ENCODE data around the gene TAB3.
A peak's percentile ranks its signal among the peaks of the same experiment; 100 is the strongest.

The TAB3 gene

GRCh38 chrX:30816079-30816478 is 73.0 kb downstream of the TAB3 start:
- DNase-seq (ENCODE audit: low read depth), result no peak
- H3K4me3 ChIP-seq (ENCODE audit: low read depth, low read length), result no peak overlapping the region
- no peak for TF ChIP-seq MYC (IDR thresholded peaks at IDR 0.05; ENCODE audit: low read depth, low read length)
- no peak for TF ChIP-seq CTCF (IDR thresholded peaks at IDR 0.05; ENCODE audit: low read depth, low read length)
- no peak for TF ChIP-seq MAX (IDR thresholded peaks at IDR 0.05; ENCODE audit: low read depth, low read length)
- no peak for TF ChIP-seq POLR2A (IDR thresholded peaks at IDR 0.05; ENCODE audit: extremely low read depth, insufficient read length)

DNA sequence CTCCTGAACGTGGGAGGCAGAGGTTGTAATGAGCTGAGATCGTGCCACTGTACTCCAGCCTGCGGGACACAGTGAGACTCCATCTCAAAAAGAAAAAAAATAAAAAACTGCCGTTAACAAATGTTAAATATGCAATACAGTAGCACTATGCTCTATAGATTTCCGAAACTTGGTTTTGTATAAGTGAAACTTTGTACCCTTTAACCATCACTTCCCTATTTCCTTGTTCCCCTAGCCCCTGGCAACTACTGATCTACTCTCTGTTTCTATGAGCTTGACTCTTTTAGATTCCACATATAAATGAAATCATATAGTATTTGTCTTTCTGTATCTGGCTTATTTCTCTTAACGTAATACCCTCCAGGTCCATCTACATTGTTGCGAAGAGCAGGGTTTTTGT is 74.1 kb downstream of the TAB3 start:
- no peak for TF ChIP-seq CTCF (IDR thresholded peaks at IDR 0.05; ENCODE audit: low read depth, low read length)
- no peak for TF ChIP-seq MYC (IDR thresholded peaks at IDR 0.05; ENCODE audit: low read depth, low read length)
- no peak for TF ChIP-seq MAX (IDR thresholded peaks at IDR 0.05; ENCODE audit: low read depth, low read length)
- TF ChIP-seq POLR2A (IDR thresholded peaks at IDR 0.05; ENCODE audit: extremely low read depth, insufficient read length), result no peak
- DNase-seq (ENCODE audit: low read depth), result no peak

GRCh38 chrX:30812326-30812725 is 76.7 kb downstream of the TAB3 start:
- TF ChIP-seq POLR2A (IDR thresholded peaks at IDR 0.05; ENCODE audit: extremely low read depth, insufficient read length), result no peak
- no peak for TF ChIP-seq MYC (IDR thresholded peaks at IDR 0.05; ENCODE audit: low read depth, low read length)
- no peak overlapping the region for H3K4me3 ChIP-seq (ENCODE audit: low read depth, low read length)
- peak; percentile 25 for DNase-seq (ENCODE audit: low read depth)

More for the DNA sequence above, 74.1 kb downstream of the TAB3 start:
- H3K4me3 ChIP-seq (ENCODE audit: low read depth, low read length), result no peak overlapping the region

GRCh38 chrX:30806187-30806728 is 82.8 kb downstream of the TAB3 start:
- no peak overlapping the region for H3K4me3 ChIP-seq (ENCODE audit: low read depth, low read length)
- DNase-seq (ENCODE audit: low read depth), result no peak
- TF ChIP-seq MYC (IDR thresholded peaks at IDR 0.05; ENCODE audit: low read depth, low read length), result no peak
- no peak for TF ChIP-seq CTCF (IDR thresholded peaks at IDR 0.05; ENCODE audit: low read depth, low read length)
- TF ChIP-seq MAX (IDR thresholded peaks at IDR 0.05; ENCODE audit: low read depth, low read length), result no peak
- TF ChIP-seq POLR2A (IDR thresholded peaks at IDR 0.05; ENCODE audit: extremely low read depth, insufficient read length), result no peak

GRCh38 chrX:30804462-30804861 is 84.6 kb downstream of the TAB3 start:
- TF ChIP-seq CTCF (IDR thresholded peaks at IDR 0.05; ENCODE audit: low read depth, low read length), result no peak
- TF ChIP-seq MYC (IDR thresholded peaks at IDR 0.05; ENCODE audit: low read depth, low read length), result no peak
- no peak for TF ChIP-seq POLR2A (IDR thresholded peaks at IDR 0.05; ENCODE audit: extremely low read depth, insufficient read length)
- no peak for TF ChIP-seq MAX (IDR thresholded peaks at IDR 0.05; ENCODE audit: low read depth, low read length)
- DNase-seq (ENCODE audit: low read depth), result no peak
- no peak overlapping the region for H3K4me3 ChIP-seq (ENCODE audit: low read depth, low read length)

DNA sequence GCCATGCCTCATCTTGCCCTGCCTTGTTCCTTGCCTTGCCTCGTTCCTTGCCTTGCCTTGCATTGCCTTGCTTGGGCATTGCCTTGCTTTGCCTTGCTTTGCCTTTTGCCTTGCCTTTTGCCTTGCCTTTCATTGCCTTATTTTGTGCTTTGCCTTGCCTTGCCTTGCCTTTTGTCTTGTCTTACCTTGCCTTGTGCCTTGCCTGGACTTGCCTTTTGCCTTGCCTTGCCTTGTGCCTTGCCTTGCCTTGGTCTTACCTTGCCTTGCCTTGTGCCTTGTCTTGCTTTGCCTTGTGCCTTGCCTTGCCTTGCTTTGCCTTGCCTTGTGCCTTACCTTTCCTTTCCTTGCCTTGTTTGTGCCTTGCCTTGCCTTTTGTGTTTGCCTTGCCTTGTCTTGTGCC is 88.2 kb downstream of the TAB3 start:
- no peak for DNase-seq (ENCODE audit: low read depth)
- no peak for TF ChIP-seq MAX (IDR thresholded peaks at IDR 0.05; ENCODE audit: low read depth, low read length)
- TF ChIP-seq CTCF (IDR thresholded peaks at IDR 0.05; ENCODE audit: low read depth, low read length), result no peak
- TF ChIP-seq POLR2A (IDR thresholded peaks at IDR 0.05; ENCODE audit: extremely low read depth, insufficient read length), result no peak
- TF ChIP-seq MYC (IDR thresholded peaks at IDR 0.05; ENCODE audit: low read depth, low read length), result no peak
- H3K4me3 ChIP-seq (ENCODE audit: low read depth, low read length), result no peak overlapping the region
